Heart left ventricle (tissue), 13 donors: Measurements from ENCODE around the gene MSGN1.

ENCODE experiments used
- POLR2A ChIP-seq, 2 donors: fragments of 450-650 bp; IDR thresholded peaks; one replicate each; pipeline ENCODE4 v1.6.1; 2017; ENCODE audit warnings: antibody characterized with exemption in 2 of 2, mild to moderate bottlenecking in 2 of 2, moderate library complexity in 2 of 2
- TF ChIP-seq, protein P1 (sequence below), 12 donors: fragments of 200-600 bp; sonication (generic) in 4 of 12; IDR thresholded peaks; one replicate each; pipeline versions ENCODE4 v1.5.0 to v1.8.0; 2018 to 2022; ENCODE audit warnings: antibody characterized with exemption in 12 of 12, mild to moderate bottlenecking in 5 of 12
- donor health status: ischemic (EF 13 %, LVEDD 7.1; RV severe dilation, severe dysfunction).
- donor health status: DM: no; HTN: yes; CAD: no.
- donor health status: DM: no; HTN: no; CAD: no.
- donor health status: ischemic (EF 25% LVEDD 6.9; RV normal size, moderate dysfunction).
- donor health status: ischemic (EF 25% LVEDD 5.7; RV mildly dilated, moderate dysfunction).
- donor health status: ischemic (EF 35%, LVEDD 5.7; RV mildly dilated, moderate dysfunction).
- donor health status: nonischemic (EF 11% LVEDD 7.7; RV severe dilation, severe dysfunction).
- donor health status: DM: yes; HTN: yes; CAD: no.
- donor health status: PGD.
- donor health status: ischemic (EF 29% LVEDD 5.4; RV normal size, mild dysfunction).
- donor health status: nonischemic (EF 23%, LVEDD 6.1; RV moderate dilation, normal function).

DNA sequence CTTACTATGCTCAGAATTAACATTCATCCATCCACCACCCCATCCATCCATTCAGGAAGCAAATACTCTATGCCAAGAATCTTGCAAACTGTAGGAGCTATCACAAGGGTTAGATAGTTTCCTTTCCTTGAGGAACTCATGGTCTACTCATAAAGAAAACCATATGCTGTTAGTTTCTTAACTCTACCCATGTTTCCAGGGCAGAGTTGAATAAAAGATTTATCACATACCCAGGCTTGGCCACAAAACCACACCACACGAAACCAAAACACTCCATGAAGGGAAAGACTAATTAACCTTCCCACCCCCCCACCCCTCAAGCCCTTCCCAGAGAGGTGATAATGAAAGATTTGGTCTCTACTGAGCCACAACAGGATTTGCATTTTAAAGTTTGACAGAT is 23.7 kb upstream of the MSGN1 start:
- TF ChIP-seq POLR2A (IDR thresholded peaks at IDR 0.05), result no peak
- TF ChIP-seq, protein P1, sequence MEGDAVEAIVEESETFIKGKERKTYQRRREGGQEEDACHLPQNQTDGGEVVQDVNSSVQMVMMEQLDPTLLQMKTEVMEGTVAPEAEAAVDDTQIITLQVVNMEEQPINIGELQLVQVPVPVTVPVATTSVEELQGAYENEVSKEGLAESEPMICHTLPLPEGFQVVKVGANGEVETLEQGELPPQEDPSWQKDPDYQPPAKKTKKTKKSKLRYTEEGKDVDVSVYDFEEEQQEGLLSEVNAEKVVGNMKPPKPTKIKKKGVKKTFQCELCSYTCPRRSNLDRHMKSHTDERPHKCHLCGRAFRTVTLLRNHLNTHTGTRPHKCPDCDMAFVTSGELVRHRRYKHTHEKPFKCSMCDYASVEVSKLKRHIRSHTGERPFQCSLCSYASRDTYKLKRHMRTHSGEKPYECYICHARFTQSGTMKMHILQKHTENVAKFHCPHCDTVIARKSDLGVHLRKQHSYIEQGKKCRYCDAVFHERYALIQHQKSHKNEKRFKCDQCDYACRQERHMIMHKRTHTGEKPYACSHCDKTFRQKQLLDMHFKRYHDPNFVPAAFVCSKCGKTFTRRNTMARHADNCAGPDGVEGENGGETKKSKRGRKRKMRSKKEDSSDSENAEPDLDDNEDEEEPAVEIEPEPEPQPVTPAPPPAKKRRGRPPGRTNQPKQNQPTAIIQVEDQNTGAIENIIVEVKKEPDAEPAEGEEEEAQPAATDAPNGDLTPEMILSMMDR (IDR thresholded peaks at IDR 0.05), result no peak
